Stimulated activated CD8-positive, alpha-beta memory T cell treated with anti-CD3 and anti-CD28 coated beads, Interleukin-4, amount 100 ng/mL, for 24 hours (primary cell): ENCODE measurements around the gene CBX4.
"Not testable (repeated sequence)": the region's sequence is repeated elsewhere in the genome, so short reads cannot be mapped to it uniquely, and the experiment has no call there.

ENCODE experiments used
- DNase-seq: peaks from one replicate; pipeline ENCODE4 v3.0.0-alpha.2; 2020; ENCODE audit warnings: low read depth

CBX4 gene

GRCh38 chr17:79859676-79860615 is 20.7 kb upstream of the CBX4 start:
- DNase-seq: no peak

GRCh38 chr17:79857095-79857494 is 17.9 kb upstream of the CBX4 start:
- no peak for DNase-seq

- DNase-seq: no peak
Observed at GRCh38 chr17:79855331-79856124, 16.3 kb upstream of the CBX4 start.

- DNase-seq: no peak
Observed at GRCh38 chr17:79854080-79855060, 15.1 kb upstream of the CBX4 start.

GRCh38 chr17:79853168-79853567 is 13.9 kb upstream of the CBX4 start:
- DNase-seq: not testable (repeated sequence)

GRCh38 chr17:79852748-79853147 is 13.5 kb upstream of the CBX4 start:
- no peak for DNase-seq

GRCh38 chr17:79851461-79851817 is 12.2 kb upstream of the CBX4 start:
- no peak for DNase-seq

- DNase-seq: no peak
Observed at GRCh38 chr17:79850571-79851460, 11.6 kb upstream of the CBX4 start.

- no peak for DNase-seq
Observed at GRCh38 chr17:79849953-79850352, 10.7 kb upstream of the CBX4 start.

- DNase-seq: no peak
Observed at GRCh38 chr17:79848370-79848766, 9.1 kb upstream of the CBX4 start.

- no peak for DNase-seq
Observed at GRCh38 chr17:79847698-79848369, 8.6 kb upstream of the CBX4 start.

- DNase-seq: no peak
Observed at GRCh38 chr17:79845601-79845949, 6.3 kb upstream of the CBX4 start.

GRCh38 chr17:79844869-79845600 is 5.8 kb upstream of the CBX4 start:
- DNase-seq: no peak

GRCh38 chr17:79843816-79844800 is 4.9 kb upstream of the CBX4 start:
- DNase-seq: no peak

- no peak for DNase-seq
Observed at GRCh38 chr17:79843474-79843815, 4.2 kb upstream of the CBX4 start.

- no peak for DNase-seq
Observed at GRCh38 chr17:79842656-79843473, 3.6 kb upstream of the CBX4 start.

- no peak for DNase-seq
Observed at GRCh38 chr17:79842136-79842655, 3.0 kb upstream of the CBX4 start.
